GM23338 (cell line): ENCODE data around the gene TTC28.

Experiments
- CREB1 ChIP-seq: fragments of 250-450 bp; sonication (Bioruptor Pico); IDR thresholded peaks from 2 replicates; pipeline ENCODE4 v1.5.0; 2020; ENCODE audit warnings: low read depth, mild to moderate bottlenecking, moderate library complexity
- EZH2 ChIP-seq: fragments of 200-600 bp; sonication (generic); IDR thresholded peaks from one replicate; pipeline ENCODE4 v1.8.0; 2017; ENCODE audit warnings: antibody characterized with exemption, mild to moderate bottlenecking, low read depth; ENCODE audit not compliant: unreplicated experiment
- EZH2phosphoT487 ChIP-seq: fragments of 200-600 bp; sonication (generic); IDR thresholded peaks from one replicate; pipeline ENCODE4 v1.8.1; 2018; ENCODE audit warnings: antibody characterized with exemption; ENCODE audit not compliant: unreplicated experiment
- JUNB ChIP-seq: IDR thresholded peaks from one replicate; pipeline ENCODE4 v1.6.1; 2016; ENCODE audit warnings: antibody characterized with exemption; ENCODE audit not compliant: unreplicated experiment
- NANOG ChIP-seq: IDR thresholded peaks from 2 replicates; pipeline ENCODE4 v1.6.1; 2016; ENCODE audit warnings: antibody characterized with exemption, borderline replicate concordance
- POLR2AphosphoS5 ChIP-seq: IDR thresholded peaks from 2 replicates; pipeline ENCODE4 v1.6.1; 2016; ENCODE audit warnings: antibody characterized with exemption, low read depth
- STAT1 ChIP-seq: IDR thresholded peaks from one replicate; pipeline ENCODE4 v1.6.1; 2016; ENCODE audit warnings: antibody characterized with exemption; ENCODE audit not compliant: unreplicated experiment
- ZNF331 ChIP-seq: fragments of 250-450 bp; sonication (Bioruptor Pico); IDR thresholded peaks from 2 replicates; pipeline ENCODE4 v1.5.0; 2020; ENCODE audit warnings: low read depth, mild to moderate bottlenecking, moderate library complexity
- TF ChIP-seq, protein P1 (sequence below), 2 experiments: fragments of 200-600 bp in 1 of 2; sonication (generic) in 1 of 2; conservative IDR thresholded peaks; 2 replicates each; pipeline versions ENCODE4 v1.5.1 to v1.6.1; 2016 to 2017; ENCODE audit warnings: antibody characterized with exemption in 2 of 2, low read depth in 2 of 2, mild to moderate bottlenecking in 2 of 2, moderate library complexity in 1 of 2
- TF ChIP-seq, protein P2 (sequence below): IDR thresholded peaks from one replicate; pipeline ENCODE4 v1.6.1; 2018; ENCODE audit warnings: antibody characterized with exemption; ENCODE audit not compliant: unreplicated experiment
- TF ChIP-seq, protein P3 (sequence below): IDR thresholded peaks from 2 replicates; pipeline ENCODE4 v1.6.1; 2016; ENCODE audit warnings: antibody characterized with exemption

DNA sequence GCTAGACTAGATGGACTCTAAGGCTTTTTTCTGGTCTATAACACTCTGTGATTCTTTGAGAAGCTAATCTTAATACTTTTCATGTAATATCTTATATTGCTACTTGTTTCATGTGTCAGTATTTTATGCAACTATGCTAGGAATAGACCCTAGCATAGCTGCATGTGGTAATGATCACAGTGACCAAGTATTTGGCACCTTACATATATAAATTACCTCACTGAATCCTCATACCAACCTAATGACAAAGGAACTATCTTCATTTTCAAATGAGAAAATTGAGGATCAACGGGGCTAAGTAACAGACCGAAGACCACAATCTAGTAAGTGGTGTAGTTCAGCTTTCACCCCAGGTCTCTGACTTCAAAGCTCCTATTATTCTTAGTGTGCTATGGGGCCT, 433.2 kb downstream of the TTC28 start:
- TF ChIP-seq, protein P1, sequence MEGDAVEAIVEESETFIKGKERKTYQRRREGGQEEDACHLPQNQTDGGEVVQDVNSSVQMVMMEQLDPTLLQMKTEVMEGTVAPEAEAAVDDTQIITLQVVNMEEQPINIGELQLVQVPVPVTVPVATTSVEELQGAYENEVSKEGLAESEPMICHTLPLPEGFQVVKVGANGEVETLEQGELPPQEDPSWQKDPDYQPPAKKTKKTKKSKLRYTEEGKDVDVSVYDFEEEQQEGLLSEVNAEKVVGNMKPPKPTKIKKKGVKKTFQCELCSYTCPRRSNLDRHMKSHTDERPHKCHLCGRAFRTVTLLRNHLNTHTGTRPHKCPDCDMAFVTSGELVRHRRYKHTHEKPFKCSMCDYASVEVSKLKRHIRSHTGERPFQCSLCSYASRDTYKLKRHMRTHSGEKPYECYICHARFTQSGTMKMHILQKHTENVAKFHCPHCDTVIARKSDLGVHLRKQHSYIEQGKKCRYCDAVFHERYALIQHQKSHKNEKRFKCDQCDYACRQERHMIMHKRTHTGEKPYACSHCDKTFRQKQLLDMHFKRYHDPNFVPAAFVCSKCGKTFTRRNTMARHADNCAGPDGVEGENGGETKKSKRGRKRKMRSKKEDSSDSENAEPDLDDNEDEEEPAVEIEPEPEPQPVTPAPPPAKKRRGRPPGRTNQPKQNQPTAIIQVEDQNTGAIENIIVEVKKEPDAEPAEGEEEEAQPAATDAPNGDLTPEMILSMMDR (conservative IDR thresholded peaks at IDR 0.05; ENCODE audit: low read depth in 2 of 2) = no peak
- TF ChIP-seq STAT1 (no peak), EZH2 (no peak), POLR2AphosphoS5 (no peak), EZH2phosphoT487 (no peak), ZNF331 (no peak), CREB1 (CRISPR knock-in tag) (no peak), NANOG (no peak), JUNB (no peak)
- TF ChIP-seq, protein P2, sequence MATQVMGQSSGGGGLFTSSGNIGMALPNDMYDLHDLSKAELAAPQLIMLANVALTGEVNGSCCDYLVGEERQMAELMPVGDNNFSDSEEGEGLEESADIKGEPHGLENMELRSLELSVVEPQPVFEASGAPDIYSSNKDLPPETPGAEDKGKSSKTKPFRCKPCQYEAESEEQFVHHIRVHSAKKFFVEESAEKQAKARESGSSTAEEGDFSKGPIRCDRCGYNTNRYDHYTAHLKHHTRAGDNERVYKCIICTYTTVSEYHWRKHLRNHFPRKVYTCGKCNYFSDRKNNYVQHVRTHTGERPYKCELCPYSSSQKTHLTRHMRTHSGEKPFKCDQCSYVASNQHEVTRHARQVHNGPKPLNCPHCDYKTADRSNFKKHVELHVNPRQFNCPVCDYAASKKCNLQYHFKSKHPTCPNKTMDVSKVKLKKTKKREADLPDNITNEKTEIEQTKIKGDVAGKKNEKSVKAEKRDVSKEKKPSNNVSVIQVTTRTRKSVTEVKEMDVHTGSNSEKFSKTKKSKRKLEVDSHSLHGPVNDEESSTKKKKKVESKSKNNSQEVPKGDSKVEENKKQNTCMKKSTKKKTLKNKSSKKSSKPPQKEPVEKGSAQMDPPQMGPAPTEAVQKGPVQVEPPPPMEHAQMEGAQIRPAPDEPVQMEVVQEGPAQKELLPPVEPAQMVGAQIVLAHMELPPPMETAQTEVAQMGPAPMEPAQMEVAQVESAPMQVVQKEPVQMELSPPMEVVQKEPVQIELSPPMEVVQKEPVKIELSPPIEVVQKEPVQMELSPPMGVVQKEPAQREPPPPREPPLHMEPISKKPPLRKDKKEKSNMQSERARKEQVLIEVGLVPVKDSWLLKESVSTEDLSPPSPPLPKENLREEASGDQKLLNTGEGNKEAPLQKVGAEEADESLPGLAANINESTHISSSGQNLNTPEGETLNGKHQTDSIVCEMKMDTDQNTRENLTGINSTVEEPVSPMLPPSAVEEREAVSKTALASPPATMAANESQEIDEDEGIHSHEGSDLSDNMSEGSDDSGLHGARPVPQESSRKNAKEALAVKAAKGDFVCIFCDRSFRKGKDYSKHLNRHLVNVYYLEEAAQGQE = no peak
- TF ChIP-seq, protein P3, sequence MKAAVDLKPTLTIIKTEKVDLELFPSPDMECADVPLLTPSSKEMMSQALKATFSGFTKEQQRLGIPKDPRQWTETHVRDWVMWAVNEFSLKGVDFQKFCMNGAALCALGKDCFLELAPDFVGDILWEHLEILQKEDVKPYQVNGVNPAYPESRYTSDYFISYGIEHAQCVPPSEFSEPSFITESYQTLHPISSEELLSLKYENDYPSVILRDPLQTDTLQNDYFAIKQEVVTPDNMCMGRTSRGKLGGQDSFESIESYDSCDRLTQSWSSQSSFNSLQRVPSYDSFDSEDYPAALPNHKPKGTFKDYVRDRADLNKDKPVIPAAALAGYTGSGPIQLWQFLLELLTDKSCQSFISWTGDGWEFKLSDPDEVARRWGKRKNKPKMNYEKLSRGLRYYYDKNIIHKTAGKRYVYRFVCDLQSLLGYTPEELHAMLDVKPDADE = no peak
